ENCODE data around the gene EFEMP1. TPM values are rescaled to one million over a fixed set of nuclear protein-coding genes. Genes with fewer than 3 reads are reported as not detected.

The EFEMP1 gene
- total RNA-seq, 1 experiment from 2014 or later: 0.34 TPM

GRCh38 chr2:55958756-55959155 is 35.2 kb upstream of the EFEMP1 start:
- RAD21 ChIA-PET (ENCODE audit: low non-redundant PET in 1 of 2, low total read pairs in 2 of 2, uncharacterized antibody in 2 of 2, unreplicated experiment in 2 of 2): no interaction called here
- DNase-seq (ENCODE audit: low read depth, low spot score) (no peak), ATAC-seq (no peak)
- Histone ChIP-seq H3K79me2 (ENCODE audit: insufficient read depth, low read length) (no peaks in the 10 kb centered on the region), H3K9ac (ENCODE audit: low read length) (no peak overlapping the region), H3K27ac (ENCODE audit: low read depth, low read length) (no peak overlapping the region), H3K4me1 (ENCODE audit: control insufficient read depth in 1 of 2, insufficient read depth in 2 of 2, low read length in 2 of 2) (peaks cover 2 to 15% of the 10 kb centered on the region in 2 experiments; a peak in 2 of 4 replicates), H2AFZ (ENCODE audit: low read depth, low read length, poor library complexity, severe bottlenecking) (peak overlapping the region; percentile 29), H3K4me3 (replicated peaks in 1 of 2; ENCODE audit: low read depth in 1 of 2, low read length in 2 of 2) (no peak overlapping the region), H3K4me2 (ENCODE audit: low read length) (peak overlapping the region; percentile 53), H3K36me3 (ENCODE audit: control insufficient read depth in 1 of 2, insufficient read depth in 2 of 2, low read length in 2 of 2) (no peaks in the 10 kb centered on the region), H3K9me2 (ENCODE audit: insufficient read depth) (no peaks in the 10 kb centered on the region), H3K27me3 (ENCODE audit: insufficient read depth, low read length) (no peaks in the 10 kb centered on the region), H3K9me3 (ENCODE audit: control insufficient read depth in 1 of 2, insufficient read depth in 1 of 2, low read depth in 1 of 2, low read length in 2 of 2) (no peaks in the 10 kb centered on the region), H4K20me1 (ENCODE audit: insufficient read depth) (no peaks in the 10 kb centered on the region)
- POLR2A ChIA-PET: no interaction called here
- CTCF ChIA-PET: interaction anchor here (1.8 to 2.2 kb wide), 2 partner anchors 187 to 240 kb away, joined by 6 to 11 read pairs; no protein-coding TSS in a partner anchor
- intact Hi-C loops (cut with micrococcal nuclease): no loop called here
- no peak for TF ChIP-seq EGR1 (IDR thresholded peaks at IDR 0.05; ENCODE audit: low read depth)
- no peak for TF ChIP-seq POLR2A (IDR thresholded peaks at IDR 0.05; ENCODE audit: borderline replicate concordance, extremely low read depth, insufficient read depth, insufficient read length)
- TF ChIP-seq ELF1 (IDR thresholded peaks at IDR 0.05; ENCODE audit: borderline replicate concordance, low read depth): no peak
- TF ChIP-seq FOSL1 (IDR thresholded peaks at IDR 0.05; ENCODE audit: low read depth): no peak
- TF ChIP-seq JUND (IDR thresholded peaks at IDR 0.05): no peak
- TF ChIP-seq TCF7L2 (IDR thresholded peaks at IDR 0.05; ENCODE audit: borderline replicate concordance, extremely low read depth, insufficient read depth, insufficient read length): no peak
- no peak for TF ChIP-seq SIN3A (IDR thresholded peaks at IDR 0.05; ENCODE audit: low read depth)
- no peak for TF ChIP-seq SP1 (IDR thresholded peaks at IDR 0.05; ENCODE audit: low read depth)
- TF ChIP-seq CBX3 (IDR thresholded peaks at IDR 0.05; ENCODE audit: low read depth): no peak
- TF ChIP-seq ATF3 (IDR thresholded peaks at IDR 0.05): no peak
- BruUV-seq (replicated peaks): no TSS peak

- H3K9me3 ChIP-seq (ENCODE audit: control insufficient read depth in 1 of 2, insufficient read depth in 1 of 2, low read depth in 1 of 2, low read length in 2 of 2): no peaks in the 10 kb centered on the region
- H3K27ac ChIP-seq (ENCODE audit: low read depth, low read length): no peak overlapping the region
- no peak overlapping the region for H3K4me3 ChIP-seq (replicated peaks in 1 of 2; ENCODE audit: low read depth in 1 of 2, low read length in 2 of 2)
- intact Hi-C loops (cut with micrococcal nuclease): no loop called here
- H3K4me2 ChIP-seq (ENCODE audit: low read length): no peak overlapping the region
- POLR2A ChIA-PET: no interaction called here
- no peak overlapping the region for H3K9ac ChIP-seq (ENCODE audit: low read length)
- no peaks in the 10 kb centered on the region for H4K20me1 ChIP-seq (ENCODE audit: insufficient read depth)
- no peaks in the 10 kb centered on the region for H3K9me2 ChIP-seq (ENCODE audit: insufficient read depth)
- TF ChIP-seq TCF7L2 (IDR thresholded peaks at IDR 0.05; ENCODE audit: borderline replicate concordance, extremely low read depth, insufficient read depth, insufficient read length): no peak
- no peak for TF ChIP-seq ZBTB33 (IDR thresholded peaks at IDR 0.05; ENCODE audit: extremely low read depth, insufficient replicate concordance, low read length)
- TF ChIP-seq POLR2AphosphoS5 (IDR thresholded peaks at IDR 0.05; ENCODE audit: low read depth, low read length): no peak
- DNase-seq (ENCODE audit: low read depth, low spot score) (no peak), ATAC-seq (no peak)
- H2AFZ ChIP-seq (ENCODE audit: low read depth, low read length, poor library complexity, severe bottlenecking): no peak overlapping the region
- H3K36me3 ChIP-seq (ENCODE audit: control insufficient read depth in 1 of 2, insufficient read depth in 2 of 2, low read length in 2 of 2): no peaks in the 10 kb centered on the region
- no peaks in the 10 kb centered on the region for H3K79me2 ChIP-seq (ENCODE audit: insufficient read depth, low read length)
- peaks cover 2 to 15% of the 10 kb centered on the region in 2 experiments; a peak in 2 of 4 replicates for H3K4me1 ChIP-seq (ENCODE audit: control insufficient read depth in 1 of 2, insufficient read depth in 2 of 2, low read length in 2 of 2)
- BruUV-seq (replicated peaks): no TSS peak
- RAD21 ChIA-PET (ENCODE audit: low non-redundant PET in 1 of 2, low total read pairs in 2 of 2, uncharacterized antibody in 2 of 2, unreplicated experiment in 2 of 2): no interaction called here
- H3K27me3 ChIP-seq (ENCODE audit: insufficient read depth, low read length): no peaks in the 10 kb centered on the region
- CTCF ChIA-PET: no interaction called here
These were observed 33.6 kb upstream of the EFEMP1 start for GRCh38 chr2:55957142-55957541.
